H7 (cell line): ENCODE measurements around the gene ALMS1. TPM values are rescaled to one million over a fixed set of nuclear protein-coding genes. Genes with fewer than 3 reads are reported as not detected.
"Not testable (repeated sequence)": the region's sequence is repeated elsewhere in the genome, so short reads cannot be mapped to it uniquely, and the experiment has no call there.

Experiments used
- DNase-seq: peaks from one replicate; pipeline ENCODE4 v3.0.0; 2012
- H3K27me3 ChIP-seq: 2 replicates; pipeline ENCODE4 v1.6.0; 2011; ENCODE audit warnings: mild to moderate bottlenecking, low read length; ENCODE audit not compliant: control insufficient read depth, insufficient read depth
- H3K36me3 ChIP-seq: replicated peaks from 2 replicates; pipeline ENCODE4 v1.5.1; 2011; ENCODE audit warnings: low read length; ENCODE audit not compliant: control insufficient read depth, insufficient read depth
- H3K4me3 ChIP-seq: 2 replicates; pipeline ENCODE4 v1.5.1; 2011; ENCODE audit warnings: low read depth, mild to moderate bottlenecking, control low read depth, low read length, moderate library complexity; ENCODE audit not compliant: insufficient read depth
- total RNA-seq: library from RNA; depleted of rRNA; stranded (reverse); fragments of >200 nt; shearing (Covaris generic); gene quantifications from 2 replicates; pipeline ENCODE4 v1.2.3, GENCODE V29; 2014; rRNA removed

Gene ALMS1
- total RNA-seq, 1 experiment from 2014 or later: 29.7 TPM

- DNase-seq: no peak
- Histone ChIP-seq H3K27me3 (no peaks in the 10 kb centered on the region), H3K4me3 (no peak overlapping the region), H3K36me3 (no peaks in the 10 kb centered on the region)
Measured at GRCh38 chr2:73640511-73640911, 254.9 kb downstream of the ALMS1 start.

GRCh38 chr2:73640946-73641766 is 255.5 kb downstream of the ALMS1 start:
- Histone ChIP-seq H3K4me3 (no peak overlapping the region), H3K27me3 (no peaks in the 10 kb centered on the region), H3K36me3 (no peaks in the 10 kb centered on the region)
- DNase-seq: no peak

GRCh38 chr2:73641767-73642062 is 256.1 kb downstream of the ALMS1 start:
- no peak for DNase-seq
- H3K4me3 ChIP-seq: no peak overlapping the region
- no peaks in the 10 kb centered on the region for H3K36me3 ChIP-seq
- no peaks in the 10 kb centered on the region for H3K27me3 ChIP-seq

GRCh38 chr2:73642338-73643018 is 256.8 kb downstream of the ALMS1 start, which contains the start of gene NAT8:
Gene NAT8 (minus strand): TSS chr2:73642422. CDS start chr2:73641628, 794 bp downstream.
- no peak within 1 kb of the TSS for H3K4me3 ChIP-seq

GRCh38 chr2:73647690-73648089 is 262.1 kb downstream of the ALMS1 start:
- DNase-seq, H3K4me3 ChIP-seq, H3K27me3 ChIP-seq, H3K36me3 ChIP-seq: not testable (repeated sequence)

More at GRCh38 chr2:73642338-73643018, 256.8 kb downstream of the ALMS1 start, which contains the start of gene NAT8:
- no peaks in the 10 kb centered on the region for H3K36me3 ChIP-seq
- no peaks in the 10 kb centered on the region for H3K27me3 ChIP-seq
- DNase-seq: no peak

GRCh38 chr2:73651591-73652230 is 266.1 kb downstream of the ALMS1 start:
- DNase-seq: no peak
- no peak overlapping the region for H3K4me3 ChIP-seq
- H3K36me3 ChIP-seq: no peaks in the 10 kb centered on the region
- no peaks in the 10 kb centered on the region for H3K27me3 ChIP-seq

- Histone ChIP-seq H3K4me3 (no peak overlapping the region), H3K27me3 (no peaks in the 10 kb centered on the region), H3K36me3 (no peaks in the 10 kb centered on the region)
- no peak for DNase-seq
Measured at GRCh38 chr2:73652348-73652747, 266.7 kb downstream of the ALMS1 start.

GRCh38 chr2:73654175-73654574 is 268.5 kb downstream of the ALMS1 start:
- DNase-seq: no peak
- Histone ChIP-seq H3K4me3 (no peak overlapping the region), H3K36me3 (no peaks in the 10 kb centered on the region), H3K27me3 (no peaks in the 10 kb centered on the region)

Other genes starting within 250 kb of the ALMS1 start
- not detected in 2 replicates for gene NOTO, start 183.3 kb upstream of the ALMS1 start, total RNA-seq
- 51.3 and 59.7 TPM in 2 replicates for gene SMYD5, start 171.6 kb upstream of the ALMS1 start, total RNA-seq
- gene PRADC1, start 152.6 kb upstream of the ALMS1 start, total RNA-seq: 17.7 and 19.6 TPM in 2 replicates
- gene CCT7, start 151.5 kb upstream of the ALMS1 start, total RNA-seq: 474 and 529 TPM in 2 replicates
- gene FBXO41, start 101.4 kb upstream of the ALMS1 start, total RNA-seq: 2.3 and 3.7 TPM in 2 replicates
- 0.04 TPM in 1 of 2 replicates, not detected in the other for gene EGR4, start 92.3 kb upstream of the ALMS1 start, total RNA-seq